ENCODE results near the gene IL3.

IL3 gene

GRCh38 chr5:132065951-132066701, 5.7 kb downstream of the IL3 start:
- no peaks in the 10 kb centered on the region for H3K36me3 ChIP-seq (ENCODE audit: insufficient read depth, low read length)
- H3K4me3 ChIP-seq (ENCODE audit: low read length): no peak overlapping the region
- H3K4me1 ChIP-seq (ENCODE audit: insufficient read depth, low read length): no peaks in the 10 kb centered on the region
- no peaks in the 10 kb centered on the region for H3K27me3 ChIP-seq (ENCODE audit: insufficient read depth, low read length)
- H3K9me3 ChIP-seq (ENCODE audit: low read length): no peaks in the 10 kb centered on the region
- H2AFZ ChIP-seq (ENCODE audit: low read depth, low read length): no peak overlapping the region

- Histone ChIP-seq H2AFZ (ENCODE audit: low read depth, low read length) (no peak overlapping the region), H3K36me3 (ENCODE audit: insufficient read depth, low read length) (no peaks in the 10 kb centered on the region), H3K4me3 (ENCODE audit: low read length) (no peak overlapping the region), H3K27me3 (ENCODE audit: insufficient read depth, low read length) (peaks cover 2% of the 10 kb centered on the region), H3K4me1 (ENCODE audit: insufficient read depth, low read length) (no peaks in the 10 kb centered on the region), H3K9me3 (ENCODE audit: low read length) (no peaks in the 10 kb centered on the region)
Measured at GRCh38 chr5:132066871-132067270, 6.4 kb downstream of the IL3 start.

DNA sequence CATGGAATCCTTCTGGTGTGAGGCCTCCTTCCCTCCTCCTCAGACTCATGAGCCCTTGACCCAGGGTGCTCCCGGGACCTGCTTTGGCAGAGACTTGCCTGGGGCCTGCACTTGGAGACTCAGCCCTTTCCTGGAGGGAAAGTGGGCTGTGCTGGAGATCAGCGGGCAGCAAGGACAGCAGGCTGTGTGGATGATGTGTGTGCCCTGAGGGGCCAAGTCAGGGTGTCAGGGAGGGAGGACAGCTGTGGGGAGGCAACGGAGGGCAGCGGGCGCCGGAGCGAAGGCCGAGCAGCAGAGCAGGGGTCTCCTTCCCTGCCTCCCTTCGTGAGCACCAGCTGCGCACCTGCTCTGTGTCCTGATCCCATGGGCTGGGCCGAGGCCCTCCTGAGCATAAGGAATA, 7.0 kb downstream of the IL3 start:
- Histone ChIP-seq H3K4me1 (ENCODE audit: insufficient read depth, low read length) (no peaks in the 10 kb centered on the region), H3K4me3 (ENCODE audit: low read length) (no peak overlapping the region), H3K36me3 (ENCODE audit: insufficient read depth, low read length) (no peaks in the 10 kb centered on the region), H2AFZ (ENCODE audit: low read depth, low read length) (no peak overlapping the region), H3K27me3 (ENCODE audit: insufficient read depth, low read length) (peaks cover 2% of the 10 kb centered on the region), H3K9me3 (ENCODE audit: low read length) (no peaks in the 10 kb centered on the region)

- Histone ChIP-seq H3K27me3 (ENCODE audit: insufficient read depth, low read length) (peaks cover 2% of the 10 kb centered on the region), H3K9me3 (ENCODE audit: low read length) (no peaks in the 10 kb centered on the region), H3K4me3 (ENCODE audit: low read length) (no peak overlapping the region), H2AFZ (ENCODE audit: low read depth, low read length) (no peak overlapping the region), H3K4me1 (ENCODE audit: insufficient read depth, low read length) (no peaks in the 10 kb centered on the region), H3K36me3 (ENCODE audit: insufficient read depth, low read length) (no peaks in the 10 kb centered on the region)
Measured at GRCh38 chr5:132067941-132068808, 7.7 kb downstream of the IL3 start.

DNA sequence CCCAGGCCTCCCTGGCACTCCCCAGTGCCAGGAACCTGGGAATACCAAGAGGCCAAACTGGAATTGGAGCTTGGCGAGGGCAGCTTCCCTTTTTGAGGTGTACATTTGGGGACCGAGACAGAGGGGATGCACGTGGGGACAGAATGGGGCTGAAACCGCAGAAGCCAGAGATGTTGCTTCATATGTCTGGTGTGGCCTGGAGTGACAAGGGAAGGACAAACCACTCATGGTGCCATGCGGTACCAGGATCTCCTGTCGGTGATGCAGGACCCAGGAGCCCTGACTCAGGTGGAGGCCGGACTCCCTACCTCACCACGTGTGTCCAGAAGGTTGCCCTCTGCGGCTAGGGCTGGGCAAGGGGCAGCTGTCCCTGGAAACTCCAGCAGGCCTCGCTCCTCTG, 9.1 kb downstream of the IL3 start:
- no peaks in the 10 kb centered on the region for H3K36me3 ChIP-seq (ENCODE audit: insufficient read depth, low read length)
- no peaks in the 10 kb centered on the region for H3K4me1 ChIP-seq (ENCODE audit: insufficient read depth, low read length)
- no peak overlapping the region for H2AFZ ChIP-seq (ENCODE audit: low read depth, low read length)
- H3K27me3 ChIP-seq (ENCODE audit: insufficient read depth, low read length): peaks cover 2% of the 10 kb centered on the region
- no peak overlapping the region for H3K4me3 ChIP-seq (ENCODE audit: low read length)
- no peaks in the 10 kb centered on the region for H3K9me3 ChIP-seq (ENCODE audit: low read length)

- H3K4me3 ChIP-seq (ENCODE audit: low read length): no peak overlapping the region
- no peaks in the 10 kb centered on the region for H3K9me3 ChIP-seq (ENCODE audit: low read length)
- H3K4me1 ChIP-seq (ENCODE audit: insufficient read depth, low read length): no peaks in the 10 kb centered on the region
- H3K36me3 ChIP-seq (ENCODE audit: insufficient read depth, low read length): no peaks in the 10 kb centered on the region
- peaks cover 2% of the 10 kb centered on the region for H3K27me3 ChIP-seq (ENCODE audit: insufficient read depth, low read length)
- H2AFZ ChIP-seq (ENCODE audit: low read depth, low read length): no peak overlapping the region
Measured at GRCh38 chr5:132069994-132070393, 9.5 kb downstream of the IL3 start.

GRCh38 chr5:132070460-132071337, 10.2 kb downstream of the IL3 start:
- Histone ChIP-seq H3K9me3 (ENCODE audit: low read length) (no peaks in the 10 kb centered on the region), H3K4me1 (ENCODE audit: insufficient read depth, low read length) (no peaks in the 10 kb centered on the region), H3K36me3 (ENCODE audit: insufficient read depth, low read length) (no peaks in the 10 kb centered on the region), H3K4me3 (ENCODE audit: low read length) (no peak overlapping the region), H3K27me3 (ENCODE audit: insufficient read depth, low read length) (peaks cover 2% of the 10 kb centered on the region), H2AFZ (ENCODE audit: low read depth, low read length) (no peak overlapping the region)

DNA sequence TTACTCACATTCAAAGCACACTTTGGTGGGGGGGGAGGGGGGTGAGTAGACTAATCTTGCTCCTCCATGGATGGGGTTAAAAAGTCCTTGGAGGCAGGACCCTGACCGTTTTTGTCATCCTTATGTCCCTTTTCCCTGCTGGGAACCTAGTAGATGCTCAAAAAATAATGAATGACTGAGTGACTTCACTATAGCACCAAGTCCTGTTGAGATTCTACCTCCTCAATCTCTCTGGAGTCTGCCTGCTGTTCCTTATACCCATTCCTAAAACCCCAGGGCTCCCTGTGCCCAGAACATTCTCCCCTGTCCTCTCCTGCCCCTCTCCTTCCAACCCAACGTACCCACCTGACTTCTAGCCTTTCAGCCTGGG, 10.9 kb downstream of the IL3 start:
- H3K9me3 ChIP-seq (ENCODE audit: low read length): no peaks in the 10 kb centered on the region
- H3K4me1 ChIP-seq (ENCODE audit: insufficient read depth, low read length): no peaks in the 10 kb centered on the region
- no peaks in the 10 kb centered on the region for H3K36me3 ChIP-seq (ENCODE audit: insufficient read depth, low read length)
- H2AFZ ChIP-seq (ENCODE audit: low read depth, low read length): no peak overlapping the region
- no peak overlapping the region for H3K4me3 ChIP-seq (ENCODE audit: low read length)
- H3K27me3 ChIP-seq (ENCODE audit: insufficient read depth, low read length): peaks cover 2% of the 10 kb centered on the region

GRCh38 chr5:132072070-132072469, 11.6 kb downstream of the IL3 start:
- no peak overlapping the region for H3K4me3 ChIP-seq (ENCODE audit: low read length)

DNA sequence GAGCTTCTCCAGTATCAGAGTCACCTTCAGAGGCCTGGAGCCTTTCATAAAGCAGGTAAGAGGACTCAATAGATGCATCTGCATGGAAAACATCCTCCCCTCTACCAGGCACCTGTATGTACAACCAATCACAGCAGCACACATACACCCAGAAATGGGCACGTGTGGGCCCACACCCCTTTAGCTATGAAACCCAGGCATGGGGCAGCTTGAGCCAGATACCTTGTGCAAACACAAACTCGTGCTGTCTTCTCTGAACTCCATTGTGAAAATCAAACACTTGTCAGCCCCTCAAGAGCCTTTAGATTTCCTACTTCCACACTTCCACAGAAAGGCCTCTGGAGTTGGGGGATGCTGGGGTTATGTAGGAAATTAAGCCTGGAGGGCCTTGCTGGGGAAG, 12.1 kb downstream of the IL3 start:
- no peaks in the 10 kb centered on the region for H3K36me3 ChIP-seq (ENCODE audit: insufficient read depth, low read length)
- H3K9me3 ChIP-seq (ENCODE audit: low read length): no peaks in the 10 kb centered on the region
- no peak overlapping the region for H3K4me3 ChIP-seq (ENCODE audit: low read length)
- no peak overlapping the region for H2AFZ ChIP-seq (ENCODE audit: low read depth, low read length)
- no peaks in the 10 kb centered on the region for H3K4me1 ChIP-seq (ENCODE audit: insufficient read depth, low read length)
- peaks cover 2% of the 10 kb centered on the region for H3K27me3 ChIP-seq (ENCODE audit: insufficient read depth, low read length)

More at GRCh38 chr5:132072070-132072469, 11.6 kb downstream of the IL3 start:
- H3K36me3 ChIP-seq (ENCODE audit: insufficient read depth, low read length): no peaks in the 10 kb centered on the region
- H3K9me3 ChIP-seq (ENCODE audit: low read length): no peaks in the 10 kb centered on the region
- no peak overlapping the region for H2AFZ ChIP-seq (ENCODE audit: low read depth, low read length)
- peaks cover 2% of the 10 kb centered on the region for H3K27me3 ChIP-seq (ENCODE audit: insufficient read depth, low read length)
- no peaks in the 10 kb centered on the region for H3K4me1 ChIP-seq (ENCODE audit: insufficient read depth, low read length)

DNA sequence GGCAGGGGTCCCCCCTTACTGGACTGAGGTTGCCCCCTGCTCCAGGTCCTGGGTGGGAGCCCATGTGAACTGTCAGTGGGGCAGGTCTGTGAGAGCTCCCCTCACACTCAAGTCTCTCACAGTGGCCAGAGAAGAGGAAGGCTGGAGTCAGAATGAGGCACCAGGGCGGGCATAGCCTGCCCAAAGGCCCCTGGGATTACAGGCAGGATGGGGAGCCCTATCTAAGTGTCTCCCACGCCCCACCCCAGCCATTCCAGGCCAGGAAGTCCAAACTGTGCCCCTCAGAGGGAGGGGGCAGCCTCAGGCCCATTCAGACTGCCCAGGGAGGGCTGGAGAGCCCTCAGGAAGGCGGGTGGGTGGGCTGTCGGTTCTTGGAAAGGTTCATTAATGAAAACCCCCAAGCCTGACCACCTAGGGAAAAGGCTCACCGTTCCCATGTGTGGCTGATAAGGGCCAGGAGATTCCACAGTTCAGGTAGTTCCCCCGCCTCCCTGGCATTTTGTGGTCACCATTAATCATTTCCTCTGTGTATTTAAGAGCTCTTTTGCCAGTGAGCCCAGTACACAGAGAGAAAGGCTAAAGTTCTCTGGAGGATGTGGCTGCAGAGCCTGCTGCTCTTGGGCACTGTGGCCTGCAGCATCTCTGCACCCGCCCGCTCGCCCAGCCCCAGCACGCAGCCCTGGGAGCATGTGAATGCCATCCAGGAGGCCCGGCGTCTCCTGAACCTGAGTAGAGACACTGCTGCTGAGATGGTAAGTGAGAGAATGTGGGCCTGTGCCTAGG, 13.0 kb downstream of the IL3 start, which contains the start of gene CSF2:
CSF2 (plus strand) TSS at position 559 of the 783 bp plus-strand sequence; CDS start at position 594, 35 bp downstream.
- H3K36me3 ChIP-seq (ENCODE audit: insufficient read depth, low read length): no peaks in the 10 kb centered on the region
- H3K4me1 ChIP-seq (ENCODE audit: insufficient read depth, low read length): no peaks in the 10 kb centered on the region
- no peak within 1 kb of the TSS for H3K4me3 ChIP-seq (ENCODE audit: low read length)
- H2AFZ ChIP-seq (ENCODE audit: low read depth, low read length): no peak within 1 kb of the TSS
- H3K9me3 ChIP-seq (ENCODE audit: low read length): no peaks in the 10 kb centered on the region
- H3K27me3 ChIP-seq (ENCODE audit: insufficient read depth, low read length): peaks cover 2% of the 10 kb centered on the region

DNA sequence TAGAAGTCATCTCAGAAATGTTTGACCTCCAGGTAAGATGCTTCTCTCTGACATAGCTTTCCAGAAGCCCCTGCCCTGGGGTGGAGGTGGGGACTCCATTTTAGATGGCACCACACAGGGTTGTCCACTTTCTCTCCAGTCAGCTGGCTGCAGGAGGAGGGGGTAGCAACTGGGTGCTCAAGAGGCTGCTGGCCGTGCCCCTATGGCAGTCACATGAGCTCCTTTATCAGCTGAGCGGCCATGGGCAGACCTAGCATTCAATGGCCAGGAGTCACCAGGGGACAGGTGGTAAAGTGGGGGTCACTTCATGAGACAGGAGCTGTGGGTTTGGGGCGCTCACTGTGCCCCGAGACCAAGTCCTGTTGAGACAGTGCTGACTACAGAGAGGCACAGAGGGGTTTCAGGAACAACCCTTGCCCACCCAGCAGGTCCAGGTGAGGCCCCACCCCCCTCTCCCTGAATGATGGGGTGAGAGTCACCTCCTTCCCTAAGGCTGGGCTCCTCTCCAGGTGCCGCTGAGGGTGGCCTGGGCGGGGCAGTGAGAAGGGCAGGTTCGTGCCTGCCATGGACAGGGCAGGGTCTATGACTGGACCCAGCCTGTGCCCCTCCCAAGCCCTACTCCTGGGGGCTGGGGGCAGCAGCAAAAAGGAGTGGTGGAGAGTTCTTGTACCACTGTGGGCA, 13.8 kb downstream of the IL3 start:
- Histone ChIP-seq H3K36me3 (ENCODE audit: insufficient read depth, low read length) (no peaks in the 10 kb centered on the region), H3K4me1 (ENCODE audit: insufficient read depth, low read length) (no peaks in the 10 kb centered on the region), H3K9me3 (ENCODE audit: low read length) (no peaks in the 10 kb centered on the region), H2AFZ (ENCODE audit: low read depth, low read length) (no peak overlapping the region), H3K4me3 (ENCODE audit: low read length) (no peak overlapping the region), H3K27me3 (ENCODE audit: insufficient read depth, low read length) (peaks cover 2% of the 10 kb centered on the region)
